Measurements from ENCODE around the gene PPIE. TPM values are rescaled to one million over a fixed set of nuclear protein-coding genes. Genes with fewer than 3 reads are reported as not detected.

The PPIE gene
- total RNA-seq, 1 experiment from 2014 or later, result 45.8 TPM

GRCh38 chr1:39699419-39699818 is 39.3 kb upstream of the PPIE start:
- H3K36me3 Mint-ChIP-seq (ENCODE audit: insufficient read depth, unreplicated experiment), result peaks cover 6% of the 10 kb centered on the region
- CTCF ChIA-PET, result interaction anchor here (0.6 kb wide), 1 partner anchor 26 kb away, joined by 4 read pairs; no protein-coding TSS in a partner anchor
- BruUV-seq (replicated peaks), result no TSS peak

GRCh38 chr1:39700348-39700747 is 38.3 kb upstream of the PPIE start:
- ChIA-PET CTCF (interaction anchor here (0.7 to 1.0 kb wide), 2 partner anchors 48 to 485 kb away, joined by 3 to 4 read pairs; no protein-coding TSS in a partner anchor), POLR2A (no interaction called here)
- no peak overlapping the region for H3K27ac Mint-ChIP-seq (ENCODE audit: low read depth, unreplicated experiment)
- H3K36me3 Mint-ChIP-seq (ENCODE audit: insufficient read depth, unreplicated experiment), result peaks cover 6% of the 10 kb centered on the region
- TF ChIP-seq, protein P1, sequence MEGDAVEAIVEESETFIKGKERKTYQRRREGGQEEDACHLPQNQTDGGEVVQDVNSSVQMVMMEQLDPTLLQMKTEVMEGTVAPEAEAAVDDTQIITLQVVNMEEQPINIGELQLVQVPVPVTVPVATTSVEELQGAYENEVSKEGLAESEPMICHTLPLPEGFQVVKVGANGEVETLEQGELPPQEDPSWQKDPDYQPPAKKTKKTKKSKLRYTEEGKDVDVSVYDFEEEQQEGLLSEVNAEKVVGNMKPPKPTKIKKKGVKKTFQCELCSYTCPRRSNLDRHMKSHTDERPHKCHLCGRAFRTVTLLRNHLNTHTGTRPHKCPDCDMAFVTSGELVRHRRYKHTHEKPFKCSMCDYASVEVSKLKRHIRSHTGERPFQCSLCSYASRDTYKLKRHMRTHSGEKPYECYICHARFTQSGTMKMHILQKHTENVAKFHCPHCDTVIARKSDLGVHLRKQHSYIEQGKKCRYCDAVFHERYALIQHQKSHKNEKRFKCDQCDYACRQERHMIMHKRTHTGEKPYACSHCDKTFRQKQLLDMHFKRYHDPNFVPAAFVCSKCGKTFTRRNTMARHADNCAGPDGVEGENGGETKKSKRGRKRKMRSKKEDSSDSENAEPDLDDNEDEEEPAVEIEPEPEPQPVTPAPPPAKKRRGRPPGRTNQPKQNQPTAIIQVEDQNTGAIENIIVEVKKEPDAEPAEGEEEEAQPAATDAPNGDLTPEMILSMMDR (IDR thresholded peaks at IDR 0.05; ENCODE audit: unreplicated experiment), result no peak
- intact Hi-C loops (cut with micrococcal nuclease), result no loop called here
- BruUV-seq (replicated peaks), result no TSS peak
- H3K4me1 Mint-ChIP-seq (ENCODE audit: insufficient read depth, unreplicated experiment), result peaks cover 17% of the 10 kb centered on the region
- no peak for DNase-seq (ENCODE audit: unreplicated experiment)
- peaks cover 44% of the 10 kb centered on the region for H3K27me3 Mint-ChIP-seq (ENCODE audit: insufficient read depth, unreplicated experiment)
- no peak overlapping the region for H3K4me3 Mint-ChIP-seq (ENCODE audit: unreplicated experiment)
- H3K9me3 Mint-ChIP-seq (ENCODE audit: unreplicated experiment), result no peaks in the 10 kb centered on the region

More at GRCh38 chr1:39699419-39699818, 39.3 kb upstream of the PPIE start:
- Mint-ChIP-seq H3K27ac (ENCODE audit: low read depth, unreplicated experiment) (no peak overlapping the region), H3K9me3 (ENCODE audit: unreplicated experiment) (no peaks in the 10 kb centered on the region), H3K4me3 (ENCODE audit: unreplicated experiment) (no peak overlapping the region), H3K27me3 (ENCODE audit: insufficient read depth, unreplicated experiment) (peaks cover 53% of the 10 kb centered on the region), H3K4me1 (ENCODE audit: insufficient read depth, unreplicated experiment) (peaks cover 17% of the 10 kb centered on the region)
- DNase-seq (ENCODE audit: unreplicated experiment), result no peak
- TF ChIP-seq, protein P1 (IDR thresholded peaks at IDR 0.05; ENCODE audit: unreplicated experiment), result no peak
- intact Hi-C loops (cut with micrococcal nuclease), result no loop called here
- POLR2A ChIA-PET, result no interaction called here

DNA sequence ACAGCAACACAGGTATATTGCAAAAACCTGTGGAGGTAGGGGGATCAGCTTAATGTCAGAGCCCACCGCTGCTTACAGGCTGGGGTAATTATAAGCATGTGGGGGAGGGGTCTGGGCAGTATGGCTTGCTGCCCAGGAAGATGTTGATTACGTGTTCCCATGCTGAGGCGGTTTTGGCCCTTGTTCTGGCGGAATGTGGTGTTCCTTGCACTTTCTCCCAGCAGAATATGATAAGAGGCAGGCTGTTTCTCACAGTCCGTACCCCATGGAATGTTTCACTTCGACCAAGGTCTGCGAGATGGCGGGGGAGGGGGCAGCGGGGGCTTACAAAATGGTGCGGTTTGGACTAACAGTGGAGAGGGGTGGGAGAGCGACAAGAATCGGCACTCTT is 37.6 kb upstream of the PPIE start:
- no TSS peak for BruUV-seq (replicated peaks)
- Mint-ChIP-seq H3K36me3 (ENCODE audit: insufficient read depth, unreplicated experiment) (peaks cover 6% of the 10 kb centered on the region), H3K4me3 (ENCODE audit: unreplicated experiment) (no peak overlapping the region), H3K9me3 (ENCODE audit: unreplicated experiment) (no peaks in the 10 kb centered on the region), H3K4me1 (ENCODE audit: insufficient read depth, unreplicated experiment) (peaks cover 17% of the 10 kb centered on the region), H3K27ac (ENCODE audit: low read depth, unreplicated experiment) (no peak overlapping the region), H3K27me3 (ENCODE audit: insufficient read depth, unreplicated experiment) (peaks cover 38% of the 10 kb centered on the region)
- DNase-seq (ENCODE audit: unreplicated experiment), result no peak
- intact Hi-C loops (cut with micrococcal nuclease), result no loop called here
- CTCF ChIA-PET, result interaction anchor here (0.7 to 1.0 kb wide), 2 partner anchors 49 to 486 kb away, joined by 3 to 4 read pairs; no protein-coding TSS in a partner anchor
- POLR2A ChIA-PET, result interaction anchor here (0.5 to 0.6 kb wide), 2 partner anchors 33 to 363 kb away, joined by 3 read pairs; no protein-coding TSS in a partner anchor
- TF ChIP-seq, protein P1 (IDR thresholded peaks at IDR 0.05; ENCODE audit: unreplicated experiment), result no peak

DNA sequence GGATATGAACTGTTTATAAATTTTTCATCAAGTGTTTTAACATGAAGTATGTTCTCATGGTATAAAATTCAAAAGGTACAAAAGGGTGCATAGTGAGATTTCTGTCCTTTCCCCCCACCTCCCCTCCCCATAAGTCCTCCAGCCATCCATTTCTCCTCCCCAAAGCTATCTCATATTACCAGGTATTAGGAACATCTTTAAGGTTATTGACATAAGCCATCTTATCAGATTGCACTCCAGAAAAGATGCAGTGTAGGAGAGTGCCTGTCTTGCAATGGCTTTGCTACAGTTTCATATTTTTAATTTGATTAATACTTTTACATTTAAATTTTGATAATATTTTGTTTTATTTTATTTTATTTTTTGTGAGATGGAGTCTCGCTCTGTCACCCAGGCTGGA is 33.9 kb upstream of the PPIE start:
- H3K36me3 Mint-ChIP-seq (ENCODE audit: insufficient read depth, unreplicated experiment), result no peaks in the 10 kb centered on the region
- intact Hi-C loops (cut with micrococcal nuclease), result no loop called here
- no peak overlapping the region for H3K4me3 Mint-ChIP-seq (ENCODE audit: unreplicated experiment)
- BruUV-seq (replicated peaks), result no TSS peak
- H3K4me1 Mint-ChIP-seq (ENCODE audit: insufficient read depth, unreplicated experiment), result peaks cover 17% of the 10 kb centered on the region
- peaks cover 1% of the 10 kb centered on the region for H3K27me3 Mint-ChIP-seq (ENCODE audit: insufficient read depth, unreplicated experiment)
- DNase-seq (ENCODE audit: unreplicated experiment), result no peak
- H3K27ac Mint-ChIP-seq (ENCODE audit: low read depth, unreplicated experiment), result no peak overlapping the region
- TF ChIP-seq, protein P1 (IDR thresholded peaks at IDR 0.05; ENCODE audit: unreplicated experiment), result no peak
- ChIA-PET CTCF (interaction anchor here (0.6 kb wide), 1 partner anchor 87 kb away, joined by 3 read pairs; no protein-coding TSS in a partner anchor), POLR2A (no interaction called here)
- H3K9me3 Mint-ChIP-seq (ENCODE audit: unreplicated experiment), result no peaks in the 10 kb centered on the region

All from MCF 10A (cell line).